Measurements from ENCODE around the gene BTN3A1.

Gene BTN3A1

GRCh38 chr6:26401389-26401986 lies 587 bp upstream of the BTN3A1 start:
- peak overlapping the region; percentile 76 for H3K4me3 ChIP-seq (replicated peaks; ENCODE audit: low read depth, low read length)
- DNase-seq (ENCODE audit: low read depth) = no peak
- TF ChIP-seq, protein P1, sequence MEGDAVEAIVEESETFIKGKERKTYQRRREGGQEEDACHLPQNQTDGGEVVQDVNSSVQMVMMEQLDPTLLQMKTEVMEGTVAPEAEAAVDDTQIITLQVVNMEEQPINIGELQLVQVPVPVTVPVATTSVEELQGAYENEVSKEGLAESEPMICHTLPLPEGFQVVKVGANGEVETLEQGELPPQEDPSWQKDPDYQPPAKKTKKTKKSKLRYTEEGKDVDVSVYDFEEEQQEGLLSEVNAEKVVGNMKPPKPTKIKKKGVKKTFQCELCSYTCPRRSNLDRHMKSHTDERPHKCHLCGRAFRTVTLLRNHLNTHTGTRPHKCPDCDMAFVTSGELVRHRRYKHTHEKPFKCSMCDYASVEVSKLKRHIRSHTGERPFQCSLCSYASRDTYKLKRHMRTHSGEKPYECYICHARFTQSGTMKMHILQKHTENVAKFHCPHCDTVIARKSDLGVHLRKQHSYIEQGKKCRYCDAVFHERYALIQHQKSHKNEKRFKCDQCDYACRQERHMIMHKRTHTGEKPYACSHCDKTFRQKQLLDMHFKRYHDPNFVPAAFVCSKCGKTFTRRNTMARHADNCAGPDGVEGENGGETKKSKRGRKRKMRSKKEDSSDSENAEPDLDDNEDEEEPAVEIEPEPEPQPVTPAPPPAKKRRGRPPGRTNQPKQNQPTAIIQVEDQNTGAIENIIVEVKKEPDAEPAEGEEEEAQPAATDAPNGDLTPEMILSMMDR (IDR thresholded peaks at IDR 0.05; ENCODE audit: low read length, missing control alignments) = no peak

GRCh38 chr6:26403893-26404292 lies 1.8 kb downstream of the BTN3A1 start:
- TF ChIP-seq, protein P1 (IDR thresholded peaks at IDR 0.05; ENCODE audit: low read length, missing control alignments) = no peak
- H3K4me3 ChIP-seq (replicated peaks; ENCODE audit: low read depth, low read length) = no peak overlapping the region

GRCh38 chr6:26404546-26404945 lies 2.5 kb downstream of the BTN3A1 start:
- H3K4me3 ChIP-seq (replicated peaks; ENCODE audit: low read depth, low read length) = no peak overlapping the region
- DNase-seq (ENCODE audit: low read depth) = no peak
- TF ChIP-seq, protein P1 (IDR thresholded peaks at IDR 0.05; ENCODE audit: low read length, missing control alignments) = no peak

More at GRCh38 chr6:26403893-26404292, 1.8 kb downstream of the BTN3A1 start:
- no peak for DNase-seq (ENCODE audit: low read depth)

- H3K4me3 ChIP-seq (replicated peaks; ENCODE audit: low read depth, low read length) = no peak overlapping the region
- no peak for DNase-seq (ENCODE audit: low read depth)
- TF ChIP-seq, protein P1 (IDR thresholded peaks at IDR 0.05; ENCODE audit: low read length, missing control alignments) = no peak
Observed at GRCh38 chr6:26408828-26409730, 7.0 kb downstream of the BTN3A1 start.

GRCh38 chr6:26411751-26412150 lies 9.7 kb downstream of the BTN3A1 start:
- no peak for DNase-seq (ENCODE audit: low read depth)
- TF ChIP-seq, protein P1 (IDR thresholded peaks at IDR 0.05; ENCODE audit: low read length, missing control alignments) = no peak
- no peak overlapping the region for H3K4me3 ChIP-seq (replicated peaks; ENCODE audit: low read depth, low read length)

GRCh38 chr6:26412228-26412627 lies 10.2 kb downstream of the BTN3A1 start:
- DNase-seq (ENCODE audit: low read depth) = no peak
- no peak overlapping the region for H3K4me3 ChIP-seq (replicated peaks; ENCODE audit: low read depth, low read length)
- TF ChIP-seq, protein P1 (IDR thresholded peaks at IDR 0.05; ENCODE audit: low read length, missing control alignments) = no peak
